Lower leg skin (tissue), 4 donors: ENCODE data around the gene DAP. TPM values are rescaled to one million over a fixed set of nuclear protein-coding genes. Genes with fewer than 3 reads are reported as not detected.

ENCODE experiments used
- DNase-seq, 2 donors: peaks; one replicate each; pipeline ENCODE4 v3.0.0-alpha.2; 2019; ENCODE audit warnings: low spot score in 2 of 2
- H3K4me3 ChIP-seq: fragments of 200-600 bp; sonication (generic); 2 replicates; pipeline ENCODE4 v1.5.1; 2017; ENCODE audit warnings: mild to moderate bottlenecking, low read depth; ENCODE audit not compliant: poor library complexity, severe bottlenecking
- POLR2A ChIP-seq, 2 donors: fragments of 450-650 bp; IDR thresholded peaks; one replicate each; pipeline ENCODE4 v1.6.1; 2016 to 2017; ENCODE audit warnings: antibody characterized with exemption in 2 of 2, mild to moderate bottlenecking in 1 of 2, moderate library complexity in 1 of 2
- WGBS, 2 donors: methylation state at CpG; one replicate each; pipeline ENCODE4 v1.1.5; 2018; 5-methylcytosine and 5-hydroxymethylcytosine counted together
- intact Hi-C: fragments of 100-400 bp; cut with DNase I; formaldehyde crosslinking; loops from one replicate; pipeline ENCODE4 v1.15.0; 2023; ENCODE audit warnings: low total_unique reads
- total RNA-seq, 4 donors: library from RNA; depleted of rRNA; stranded (reverse); fragments of >200 nt; gene quantifications; one replicate each; pipeline ENCODE4 v1.1.0, GENCODE V29; 2016
- TF ChIP-seq, protein P1 (sequence below), 3 donors: fragments of 450-650 bp; IDR thresholded peaks; one replicate each; pipeline ENCODE4 v1.5.1; 2016; ENCODE audit warnings: antibody characterized with exemption in 3 of 3, mild to moderate bottlenecking in 3 of 3, moderate library complexity in 2 of 3

DAP gene
- total RNA-seq, 4 donors from 2014 or later = 36.4 to 41.9 (median 39.7) TPM

DNA sequence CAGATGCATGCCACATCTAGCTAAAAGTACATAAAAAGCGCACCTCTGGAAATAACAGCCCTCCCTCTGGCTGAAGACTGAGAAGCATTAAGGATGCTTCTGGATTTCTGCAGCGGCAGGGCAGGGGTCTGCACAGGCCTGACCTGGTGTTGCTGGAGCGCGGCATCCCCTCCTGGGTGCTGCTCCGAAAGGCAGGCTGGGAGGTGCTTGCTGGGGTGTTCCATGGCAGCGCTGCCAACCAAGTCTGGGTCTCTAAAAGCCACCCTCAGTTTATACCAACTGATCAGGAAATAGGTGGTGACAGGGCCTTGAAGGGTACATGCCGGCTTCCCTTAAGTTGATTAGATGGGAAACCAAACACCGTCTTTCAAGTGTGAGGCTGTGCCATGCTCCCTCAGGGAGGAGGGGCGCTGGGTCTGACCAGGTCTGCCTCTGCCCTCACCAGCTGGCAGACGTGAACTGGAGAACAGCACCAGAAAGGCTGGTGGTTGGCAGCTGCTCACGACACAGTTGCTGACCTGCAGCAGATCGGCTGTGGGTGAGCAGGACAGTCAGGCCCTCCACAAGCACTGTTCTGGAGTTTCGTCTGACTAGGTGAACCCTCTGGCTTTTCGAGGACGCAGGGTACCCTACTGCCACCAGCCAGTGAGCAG lies 81.6 kb downstream of the DAP start:
- TF ChIP-seq POLR2A (IDR thresholded peaks at IDR 0.05) = no peak
- TF ChIP-seq, protein P1, sequence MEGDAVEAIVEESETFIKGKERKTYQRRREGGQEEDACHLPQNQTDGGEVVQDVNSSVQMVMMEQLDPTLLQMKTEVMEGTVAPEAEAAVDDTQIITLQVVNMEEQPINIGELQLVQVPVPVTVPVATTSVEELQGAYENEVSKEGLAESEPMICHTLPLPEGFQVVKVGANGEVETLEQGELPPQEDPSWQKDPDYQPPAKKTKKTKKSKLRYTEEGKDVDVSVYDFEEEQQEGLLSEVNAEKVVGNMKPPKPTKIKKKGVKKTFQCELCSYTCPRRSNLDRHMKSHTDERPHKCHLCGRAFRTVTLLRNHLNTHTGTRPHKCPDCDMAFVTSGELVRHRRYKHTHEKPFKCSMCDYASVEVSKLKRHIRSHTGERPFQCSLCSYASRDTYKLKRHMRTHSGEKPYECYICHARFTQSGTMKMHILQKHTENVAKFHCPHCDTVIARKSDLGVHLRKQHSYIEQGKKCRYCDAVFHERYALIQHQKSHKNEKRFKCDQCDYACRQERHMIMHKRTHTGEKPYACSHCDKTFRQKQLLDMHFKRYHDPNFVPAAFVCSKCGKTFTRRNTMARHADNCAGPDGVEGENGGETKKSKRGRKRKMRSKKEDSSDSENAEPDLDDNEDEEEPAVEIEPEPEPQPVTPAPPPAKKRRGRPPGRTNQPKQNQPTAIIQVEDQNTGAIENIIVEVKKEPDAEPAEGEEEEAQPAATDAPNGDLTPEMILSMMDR (IDR thresholded peaks at IDR 0.05) = no peak
- intact Hi-C loops = no loop called here
- 91 to 93% methylated on average over 14 to 15 of the region's 15 CpGs for WGBS, 2 donors
- no peak overlapping the region for H3K4me3 ChIP-seq
- peak in 1 of 2 donors; percentile 62 for DNase-seq

DNA sequence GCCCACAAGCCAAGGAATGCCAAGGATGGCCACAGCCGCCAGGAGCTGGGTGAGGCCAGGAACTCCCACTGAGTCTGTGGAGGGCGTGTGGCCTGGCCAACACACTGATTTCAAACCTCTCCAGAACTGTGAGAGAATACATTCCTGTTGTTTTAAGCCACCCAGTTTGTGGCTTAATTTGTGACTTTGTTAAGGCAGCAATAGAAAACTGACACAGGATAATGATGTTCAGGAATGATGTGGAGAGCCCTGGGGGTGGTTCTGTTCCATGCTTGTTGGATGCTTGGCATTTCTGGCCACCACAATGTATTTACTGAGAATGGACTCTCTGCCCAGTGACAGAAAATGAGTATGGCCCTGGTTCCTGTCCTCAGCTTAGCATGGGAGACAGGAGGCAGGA lies 82.8 kb downstream of the DAP start:
- intact Hi-C loops = no loop called here
- WGBS, 2 donors = 85 to 90% methylated on average over 2 of the region's 2 CpGs
- H3K4me3 ChIP-seq = no peak overlapping the region
- TF ChIP-seq POLR2A (IDR thresholded peaks at IDR 0.05) = no peak
- TF ChIP-seq, protein P1 (IDR thresholded peaks at IDR 0.05) = no peak
- peak in 1 of 2 donors; percentile 15 for DNase-seq

DNA sequence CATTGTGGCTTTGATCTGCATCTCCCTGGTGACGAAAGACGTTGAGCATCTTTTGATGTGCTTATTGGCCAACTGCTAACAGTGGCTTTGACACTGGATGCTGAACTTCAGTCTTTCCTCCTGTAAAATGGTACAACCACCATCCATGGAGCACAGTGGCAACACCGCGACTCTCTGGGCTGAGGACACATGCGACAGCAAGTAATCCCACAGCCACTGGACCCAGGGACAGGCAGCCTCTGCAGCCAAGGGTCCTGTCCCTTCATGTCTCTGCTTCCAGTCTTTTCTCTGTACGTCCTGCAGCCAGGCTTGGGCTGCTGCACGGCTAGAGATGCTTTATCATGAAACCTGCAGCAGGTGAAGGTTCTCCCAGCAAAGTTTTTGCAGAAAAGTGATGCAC lies 83.5 kb downstream of the DAP start:
- no peak overlapping the region for H3K4me3 ChIP-seq
- 94% methylated on average over 7 of the region's 7 CpGs for WGBS, 2 donors
- intact Hi-C loops = no loop called here
- DNase-seq = peak in 1 of 2 donors; percentile 76
- TF ChIP-seq, protein P1 (IDR thresholded peaks at IDR 0.05) = no peak
- TF ChIP-seq POLR2A (IDR thresholded peaks at IDR 0.05) = no peak

DNA sequence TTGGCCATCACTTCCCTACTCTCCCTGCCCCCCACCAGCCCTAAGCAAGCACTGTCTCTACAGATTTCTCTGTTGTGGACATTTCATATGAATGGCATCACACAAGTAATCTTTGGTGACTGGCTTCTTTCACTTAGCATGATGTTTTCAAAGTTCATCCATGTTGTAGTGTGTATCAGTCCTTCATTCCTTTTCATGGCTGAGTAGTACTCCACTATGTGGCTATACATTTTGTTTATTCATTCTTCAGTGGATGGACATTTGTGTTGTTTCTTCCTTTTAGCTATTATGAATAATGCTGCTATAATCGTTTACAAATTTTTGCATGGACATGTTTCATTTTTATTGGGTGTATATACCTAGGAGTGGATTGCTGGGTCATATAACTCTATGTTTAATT lies 84.1 kb downstream of the DAP start:
- WGBS, 2 donors = 95 to 100% methylated on average over 1 of the region's 1 CpG
- no peak overlapping the region for H3K4me3 ChIP-seq

DNA sequence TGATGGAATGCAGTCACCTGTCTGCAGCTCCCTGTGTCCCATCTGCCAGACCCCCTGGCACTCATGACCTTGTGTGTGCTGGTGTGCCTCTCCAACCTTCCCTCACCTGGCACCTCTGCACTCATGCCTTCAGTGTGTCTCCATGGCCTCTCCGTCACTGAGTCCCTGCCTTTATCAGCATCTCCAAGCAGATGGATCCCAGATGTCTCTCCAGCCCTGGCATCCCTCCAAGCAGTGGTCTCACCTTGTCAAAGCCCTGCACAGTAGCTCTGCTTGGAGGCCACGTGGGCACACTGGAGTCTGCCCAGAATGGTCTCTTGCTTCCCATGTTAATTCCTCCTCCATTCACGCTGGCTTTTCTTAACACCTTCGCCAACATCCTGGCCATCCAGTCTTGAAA lies 84.8 kb downstream of the DAP start:
- TF ChIP-seq POLR2A (IDR thresholded peaks at IDR 0.05) = no peak
- TF ChIP-seq, protein P1 (IDR thresholded peaks at IDR 0.05) = no peak
- WGBS, 2 donors = 75 to 79% methylated on average over 4 of the region's 4 CpGs
- intact Hi-C loops = no loop called here
- DNase-seq = peak in 1 of 2 donors; percentile 76
- no peak overlapping the region for H3K4me3 ChIP-seq

More for the DNA sequence above, 84.1 kb downstream of the DAP start:
- peak in 1 of 2 donors; percentile 28 for DNase-seq
- intact Hi-C loops = no loop called here
- TF ChIP-seq POLR2A (IDR thresholded peaks at IDR 0.05) = no peak
- TF ChIP-seq, protein P1 (IDR thresholded peaks at IDR 0.05) = no peak
